Stimulated activated CD8-positive, alpha-beta memory T cell treated with anti-CD3 and anti-CD28 coated beads, Interleukin-15, amount 100 ng/mL, for 48 hours (primary cell): Measurements from ENCODE around the gene RBM23.
A peak's percentile ranks its signal among the peaks of the same experiment; 100 is the strongest.
"Not testable (repeated sequence)": the region's sequence is repeated elsewhere in the genome, so short reads cannot be mapped to it uniquely, and the experiment has no call there.

Source experiments
- DNase-seq, 2 donors: peaks; one replicate each; pipeline ENCODE4 v3.0.0-alpha.2; 2020; ENCODE audit warnings: low read depth in 2 of 2

RBM23 gene

DNA sequence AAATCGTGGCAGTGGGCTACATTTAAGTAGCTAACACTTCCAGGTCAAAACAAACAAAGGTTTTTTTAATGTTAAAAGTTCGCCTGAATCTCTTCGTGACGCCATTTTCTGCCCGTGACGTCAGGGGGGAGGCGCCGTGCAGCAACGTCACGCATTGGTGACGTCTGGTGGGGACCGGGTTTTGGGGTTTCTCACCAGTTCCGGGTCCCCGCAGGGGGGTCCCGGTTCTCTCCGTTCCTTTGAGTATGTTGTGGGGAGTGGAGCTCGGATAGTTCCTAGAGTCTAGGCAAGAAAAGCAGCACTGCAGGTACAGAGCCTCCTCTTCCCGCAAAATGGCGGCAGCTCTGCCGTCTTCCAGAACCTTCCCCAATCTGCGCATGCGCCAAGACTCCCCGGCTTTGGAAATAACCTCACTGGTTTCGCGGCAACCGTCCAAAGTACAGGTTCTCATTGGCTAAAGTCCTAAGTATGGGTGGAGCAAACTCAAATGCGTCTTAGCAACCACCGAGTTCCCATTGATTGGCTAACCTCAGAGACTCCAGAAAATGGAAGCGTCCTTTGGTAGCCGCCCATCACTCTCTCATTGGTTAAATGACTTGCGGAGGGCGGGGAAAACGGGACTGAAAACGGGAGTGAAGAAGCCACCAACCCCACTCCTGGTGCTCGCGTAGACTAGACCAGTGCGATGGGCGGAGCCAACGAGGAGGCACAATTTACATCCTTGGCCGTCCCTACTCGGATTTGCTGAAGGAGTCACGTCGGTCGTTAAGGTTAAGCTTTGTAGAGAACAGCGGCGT is at the start of gene RBM23:
Gene RBM23 (minus strand): TSS at position 346 of the 797 bp plus-strand sequence.
- peak; percentile 96 to 98 for DNase-seq

- no peak for DNase-seq
Observed at GRCh38 chr14:22966783-22967269, 47.9 kb upstream of the RBM23 start.

DNA sequence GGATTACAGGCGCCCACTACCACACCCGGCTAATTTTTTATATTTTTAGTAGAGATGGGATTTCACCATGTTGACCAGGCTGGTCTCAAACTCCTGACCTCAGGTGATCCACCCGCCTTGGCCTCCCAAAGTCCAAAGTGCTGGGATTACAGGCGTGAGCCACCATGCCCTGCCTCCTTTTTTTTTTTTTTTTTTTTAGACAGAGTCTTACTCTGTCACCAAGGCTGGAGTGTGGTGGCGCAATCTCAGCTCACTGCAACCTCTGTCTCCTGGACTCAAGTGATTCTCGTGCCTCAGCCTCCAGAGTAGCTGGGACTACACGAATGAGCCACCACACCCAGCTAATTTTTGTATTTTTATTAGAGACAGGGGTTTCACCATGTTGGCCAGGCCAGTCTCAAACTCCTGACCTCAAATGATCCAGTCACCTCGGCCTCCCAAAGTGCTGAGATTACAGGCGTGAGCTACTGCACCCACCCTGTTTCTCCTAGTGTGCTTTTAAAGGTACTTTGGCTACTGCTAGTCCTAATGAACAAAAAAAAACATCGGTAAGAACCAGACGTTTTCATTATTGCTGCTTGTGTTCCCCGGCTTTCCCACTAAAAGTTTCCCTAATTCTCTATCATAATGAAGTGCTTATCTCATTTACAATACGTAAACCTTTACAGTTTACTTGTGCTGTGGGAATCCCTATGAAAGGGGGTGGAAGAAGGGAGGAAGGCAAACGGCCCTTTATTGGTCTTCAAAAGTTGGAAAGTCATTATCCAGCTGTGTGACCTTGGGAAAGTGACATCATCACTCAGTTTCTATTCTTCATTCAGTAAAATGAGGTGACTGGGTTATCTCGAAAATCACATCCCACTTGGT is 47.2 kb upstream of the RBM23 start:
- DNase-seq = not testable (repeated sequence)

DNA sequence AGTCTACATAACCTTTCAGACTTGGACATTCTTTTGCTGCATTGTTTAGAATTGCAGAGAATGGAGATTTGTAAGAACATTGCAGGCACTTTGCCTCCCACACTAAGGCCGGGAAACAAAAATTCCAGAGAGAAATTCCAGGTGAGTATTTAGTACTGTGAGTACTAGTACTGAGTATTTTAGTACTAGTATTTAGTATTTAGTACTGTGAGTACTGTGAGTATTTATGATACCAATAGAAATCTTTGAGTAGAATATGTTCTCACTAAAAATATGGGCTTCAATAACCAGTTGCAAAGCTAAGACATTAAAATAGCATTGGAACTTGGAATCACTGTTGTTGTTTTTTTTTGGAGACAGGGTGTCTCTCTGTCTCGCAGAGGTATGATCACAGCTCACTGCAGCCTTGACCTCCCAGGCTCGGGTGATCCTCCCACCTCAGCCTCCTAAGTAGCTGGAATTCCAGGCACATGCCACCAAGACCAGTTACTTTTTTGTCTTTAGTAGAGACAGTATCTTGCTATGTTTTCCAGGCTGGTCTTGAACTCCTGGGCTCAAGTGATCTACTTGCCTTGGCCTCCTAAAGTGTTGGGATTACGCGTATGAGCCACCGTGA is 43.2 kb upstream of the RBM23 start:
- DNase-seq = no peak

DNA sequence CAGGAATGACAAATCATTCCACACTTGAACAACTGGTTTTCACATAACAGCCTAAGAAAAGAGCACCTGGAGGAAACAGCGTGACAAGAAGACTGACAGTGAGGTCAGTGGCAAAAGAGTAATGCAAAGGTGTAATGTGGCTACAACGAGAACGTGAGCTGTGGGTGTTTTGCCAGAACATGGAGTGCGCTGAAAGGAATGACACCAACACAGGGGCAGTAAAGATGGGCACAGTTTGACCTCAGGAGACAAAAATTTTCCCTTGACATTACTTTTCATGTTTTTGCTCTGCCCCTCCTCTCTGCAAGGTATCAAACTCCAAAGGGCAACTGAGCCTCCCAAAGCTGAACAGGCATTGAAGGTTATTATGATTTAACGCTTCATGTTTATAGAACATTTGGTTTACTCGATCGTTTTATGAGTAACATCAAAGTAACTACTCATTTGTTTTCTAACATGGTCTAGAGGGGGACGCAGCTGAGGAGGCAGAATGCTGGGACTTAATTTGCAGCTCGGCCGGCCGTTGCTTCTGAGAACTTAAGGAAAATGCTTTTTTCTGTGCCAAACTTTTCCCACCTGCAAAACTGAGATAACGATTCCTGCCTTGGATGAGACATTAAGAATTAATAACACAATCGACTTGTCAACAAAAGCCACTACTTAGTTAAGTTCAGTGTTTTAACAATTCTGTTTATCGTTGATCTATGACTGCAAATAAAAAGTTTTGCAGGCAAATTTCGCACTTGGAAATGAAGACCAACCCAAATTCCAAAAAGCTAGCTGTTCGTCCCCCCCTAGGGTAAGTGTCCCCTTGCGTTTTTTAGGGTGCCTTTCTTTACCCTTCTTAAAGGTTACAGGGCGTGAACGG is 37.0 kb upstream of the RBM23 start:
- no peak for DNase-seq

DNA sequence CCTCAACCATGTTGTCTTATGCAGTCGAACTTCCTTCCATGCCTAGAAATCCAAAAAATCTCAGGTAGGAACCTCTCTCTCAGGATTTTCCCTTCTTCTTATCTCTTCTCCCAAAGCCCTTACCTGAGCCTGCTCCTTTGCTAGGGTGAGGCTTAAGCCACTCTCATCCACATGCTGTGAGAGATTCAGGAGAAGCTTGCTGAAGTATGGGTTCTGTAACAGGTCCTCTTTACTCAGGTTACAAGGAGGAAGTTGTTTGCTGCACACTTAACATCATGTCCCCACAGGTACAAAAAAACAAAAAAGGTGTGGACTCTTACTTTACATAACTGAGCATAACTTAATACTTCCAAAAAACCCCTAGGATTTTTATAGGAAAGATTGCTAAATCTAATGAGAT is 33.5 kb upstream of the RBM23 start:
- no peak for DNase-seq

GRCh38 chr14:22951795-22952194 is 32.8 kb upstream of the RBM23 start:
- not testable (repeated sequence) for DNase-seq

DNA sequence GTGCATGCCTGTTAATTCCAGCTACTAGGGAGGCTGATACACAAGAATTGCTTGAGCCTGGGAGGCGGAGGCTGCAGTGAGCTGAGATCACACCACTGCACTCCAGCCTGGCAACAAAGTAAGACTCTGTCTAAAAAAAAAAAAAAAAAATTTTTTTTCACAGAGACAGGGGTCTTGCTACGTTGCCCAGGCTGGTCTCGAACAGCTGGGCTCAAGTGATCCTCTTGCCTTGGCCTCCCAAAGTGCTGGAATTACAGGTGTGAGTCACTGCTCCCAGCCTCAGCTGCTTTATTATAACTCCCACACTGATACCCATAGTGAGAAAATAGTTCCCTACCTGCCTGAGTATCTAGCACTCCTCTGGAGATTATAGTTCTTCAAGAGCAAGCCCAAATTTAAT is 26.7 kb upstream of the RBM23 start:
- no peak for DNase-seq

DNA sequence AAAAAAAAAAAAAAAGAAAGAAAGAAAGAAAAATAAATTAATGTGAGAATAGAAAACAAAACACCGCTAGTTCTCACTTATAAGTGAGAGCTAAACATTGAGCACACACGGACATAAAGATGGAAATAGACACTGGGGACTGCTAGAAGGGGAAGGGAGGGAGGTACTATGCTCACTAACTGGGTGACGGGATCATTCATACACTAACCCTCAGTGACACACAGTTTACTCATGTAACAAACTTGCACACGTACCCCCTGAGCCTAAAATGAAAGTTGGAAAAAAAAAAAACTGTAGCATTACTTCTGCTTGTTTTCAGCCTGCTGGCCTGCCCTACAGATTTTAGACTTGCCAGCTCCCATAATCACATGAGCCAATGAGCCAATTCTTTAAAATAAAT is 20.7 kb upstream of the RBM23 start:
- no peak for DNase-seq

DNA sequence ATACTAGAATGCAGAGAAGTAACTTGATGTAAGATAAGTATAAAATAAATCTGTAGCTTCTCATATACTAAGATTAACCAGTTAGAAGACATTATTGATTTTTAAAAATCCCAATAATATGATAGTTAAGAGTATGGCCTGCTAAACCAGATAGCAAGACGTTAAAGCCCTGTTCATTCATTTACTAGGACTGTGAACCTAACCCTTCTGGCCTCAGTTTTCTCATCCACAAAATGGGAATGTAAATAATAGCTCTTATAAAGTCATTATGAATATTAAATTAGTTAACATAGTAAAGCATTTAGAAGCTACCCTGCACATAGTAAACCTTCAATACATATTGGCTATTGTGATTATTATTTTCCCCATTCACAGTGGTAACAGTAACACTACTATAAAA is 16.2 kb upstream of the RBM23 start:
- no peak for DNase-seq

GRCh38 chr14:22932146-22932545 is 13.2 kb upstream of the RBM23 start:
- no peak for DNase-seq

GRCh38 chr14:22929961-22930364 is 11.0 kb upstream of the RBM23 start:
- no peak for DNase-seq

- peak; percentile 95 to 96 for DNase-seq
Observed at GRCh38 chr14:22929104-22929960, 10.4 kb upstream of the RBM23 start, which contains the start of gene PRMT5. Gene PRMT5 (minus strand): TSS chr14:22929376. CDS start chr14:22929361, 15 bp downstream.

GRCh38 chr14:22928237-22929103 is 9.5 kb upstream of the RBM23 start:
- DNase-seq = no peak

DNA sequence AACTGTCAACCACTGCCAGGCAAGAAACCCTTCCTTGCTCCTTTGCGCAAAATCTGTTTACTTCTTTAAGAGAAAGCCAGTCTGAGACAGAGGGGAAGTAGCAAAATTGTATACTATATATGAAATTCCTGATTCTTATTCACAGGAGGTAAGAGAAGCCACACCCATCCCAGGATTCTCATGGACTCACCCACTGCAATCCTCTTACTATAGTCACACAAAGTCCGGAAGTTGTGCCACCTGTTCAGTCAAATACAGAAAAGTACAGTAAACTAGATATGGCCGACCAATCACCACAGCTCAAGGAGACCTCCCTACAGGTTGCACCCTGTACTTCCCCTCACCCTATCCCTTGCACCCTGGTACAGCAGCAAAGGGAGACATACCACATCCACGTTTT is 7.4 kb upstream of the RBM23 start:
- no peak for DNase-seq

- DNase-seq = no peak
Observed at GRCh38 chr14:22925513-22925912, 6.6 kb upstream of the RBM23 start.

DNA sequence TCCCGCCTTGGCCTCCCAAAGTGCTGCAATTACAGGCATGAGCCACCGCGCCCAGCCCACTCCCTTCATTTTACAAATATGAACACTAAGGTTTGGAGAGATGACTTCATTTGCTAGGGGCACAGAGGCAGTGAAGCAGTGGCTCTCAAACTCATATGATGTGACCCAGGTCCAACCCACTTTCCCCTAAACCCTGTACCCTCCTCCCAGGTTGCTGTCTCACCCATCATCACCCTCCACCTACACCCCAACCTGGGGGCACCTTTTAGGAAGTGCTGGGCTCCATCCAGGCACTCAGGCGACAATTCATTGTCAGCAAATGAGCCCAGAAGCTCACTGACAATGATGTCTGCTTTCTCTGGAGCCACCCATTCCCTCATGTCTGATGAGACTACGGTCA is 4.8 kb upstream of the RBM23 start:
- DNase-seq = no peak

DNA sequence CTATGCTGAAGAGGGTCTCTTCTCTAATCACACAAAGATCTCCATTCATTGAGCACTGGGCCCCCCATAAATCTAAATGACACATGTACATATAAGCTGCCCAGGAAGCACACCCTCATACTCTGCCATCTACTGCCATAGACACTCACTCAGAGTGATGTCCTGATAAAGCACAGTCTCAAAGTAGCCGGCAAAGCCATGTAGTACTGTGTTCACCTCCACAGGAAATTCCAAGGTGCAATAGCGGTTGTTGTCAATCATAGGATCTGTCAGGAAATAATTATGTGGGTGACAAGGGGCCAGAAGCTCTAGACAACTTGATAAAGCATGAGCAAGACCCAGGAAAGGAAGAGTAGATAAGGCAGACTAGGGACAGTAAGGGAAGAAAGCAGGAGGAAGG is 3.3 kb upstream of the RBM23 start:
- no peak for DNase-seq

- no peak for DNase-seq
Observed at GRCh38 chr14:22920697-22921096, 1.7 kb upstream of the RBM23 start.
